ENCODE results near the gene LRRC7. TPM values are rescaled to one million over a fixed set of nuclear protein-coding genes. Genes with fewer than 3 reads are reported as not detected.

Gene LRRC7
- total and polyA plus RNA-seq, 2 experiments from 2014 or later = 0.99 to 1.8 TPM

DNA sequence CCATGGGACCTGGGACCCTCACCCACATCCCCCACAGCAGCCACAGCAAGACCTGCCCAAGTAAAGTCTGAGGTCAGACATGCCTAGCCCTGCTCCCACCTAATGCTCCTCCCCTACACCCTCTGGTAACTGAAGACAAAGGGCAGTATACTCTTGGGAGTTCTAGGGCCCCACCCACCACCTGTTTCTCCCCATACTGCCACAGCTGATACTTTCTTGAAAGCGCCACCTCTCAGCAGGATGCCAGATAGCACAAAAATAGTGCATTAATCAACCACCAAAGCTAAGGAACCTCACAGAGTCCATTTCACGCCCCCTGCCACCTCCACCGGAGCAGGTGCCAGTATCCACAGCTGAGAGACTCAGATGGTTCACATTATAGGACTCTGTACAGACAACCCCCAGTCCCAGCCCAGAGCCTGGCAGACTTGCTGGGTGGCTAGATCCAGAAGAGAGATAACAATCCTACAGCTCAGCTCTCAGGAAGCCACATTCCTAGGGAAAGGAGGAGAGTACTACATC lies 399.6 kb downstream of the LRRC7 start:
- H3K9me3 ChIP-seq (ENCODE audit: low read depth) = no peaks in the 10 kb centered on the region
- H3K9me2 ChIP-seq (replicated peaks; ENCODE audit: insufficient read depth) = no peaks in the 10 kb centered on the region
- no peaks in the 10 kb centered on the region for H4K20me1 ChIP-seq (ENCODE audit: insufficient read depth, poor library complexity, severe bottlenecking)
- TF ChIP-seq EZH2phosphoT487 (IDR thresholded peaks at IDR 0.05; ENCODE audit: low read depth, severe bottlenecking, unreplicated experiment) (no peak), EZH2 (IDR thresholded peaks at IDR 0.05; ENCODE audit: borderline replicate concordance) (no peak)
- TF ChIP-seq, protein P1, sequence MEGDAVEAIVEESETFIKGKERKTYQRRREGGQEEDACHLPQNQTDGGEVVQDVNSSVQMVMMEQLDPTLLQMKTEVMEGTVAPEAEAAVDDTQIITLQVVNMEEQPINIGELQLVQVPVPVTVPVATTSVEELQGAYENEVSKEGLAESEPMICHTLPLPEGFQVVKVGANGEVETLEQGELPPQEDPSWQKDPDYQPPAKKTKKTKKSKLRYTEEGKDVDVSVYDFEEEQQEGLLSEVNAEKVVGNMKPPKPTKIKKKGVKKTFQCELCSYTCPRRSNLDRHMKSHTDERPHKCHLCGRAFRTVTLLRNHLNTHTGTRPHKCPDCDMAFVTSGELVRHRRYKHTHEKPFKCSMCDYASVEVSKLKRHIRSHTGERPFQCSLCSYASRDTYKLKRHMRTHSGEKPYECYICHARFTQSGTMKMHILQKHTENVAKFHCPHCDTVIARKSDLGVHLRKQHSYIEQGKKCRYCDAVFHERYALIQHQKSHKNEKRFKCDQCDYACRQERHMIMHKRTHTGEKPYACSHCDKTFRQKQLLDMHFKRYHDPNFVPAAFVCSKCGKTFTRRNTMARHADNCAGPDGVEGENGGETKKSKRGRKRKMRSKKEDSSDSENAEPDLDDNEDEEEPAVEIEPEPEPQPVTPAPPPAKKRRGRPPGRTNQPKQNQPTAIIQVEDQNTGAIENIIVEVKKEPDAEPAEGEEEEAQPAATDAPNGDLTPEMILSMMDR (IDR thresholded peaks at IDR 0.05; ENCODE audit: poor library complexity) = no peak
- no peak overlapping the region for H3K4me3 ChIP-seq
- no peaks in the 10 kb centered on the region for H3K36me3 ChIP-seq (replicated peaks; ENCODE audit: insufficient read depth, low read depth)
- no peak overlapping the region for H2AFZ ChIP-seq
- H3K27me3 ChIP-seq = no peaks in the 10 kb centered on the region
- H3K4me1 ChIP-seq (ENCODE audit: insufficient read depth) = no peaks in the 10 kb centered on the region
- H3K79me2 ChIP-seq = no peaks in the 10 kb centered on the region
- H3K27ac ChIP-seq = no peak overlapping the region
- DNase-seq (ENCODE audit: low spot score) = no peak
- WGBS (ENCODE audit: low lambda C conversion rate, missing lambda C conversion rate) = 96% methylated on average over 3 of the region's 3 CpGs
- no peak overlapping the region for H3K4me2 ChIP-seq

DNA sequence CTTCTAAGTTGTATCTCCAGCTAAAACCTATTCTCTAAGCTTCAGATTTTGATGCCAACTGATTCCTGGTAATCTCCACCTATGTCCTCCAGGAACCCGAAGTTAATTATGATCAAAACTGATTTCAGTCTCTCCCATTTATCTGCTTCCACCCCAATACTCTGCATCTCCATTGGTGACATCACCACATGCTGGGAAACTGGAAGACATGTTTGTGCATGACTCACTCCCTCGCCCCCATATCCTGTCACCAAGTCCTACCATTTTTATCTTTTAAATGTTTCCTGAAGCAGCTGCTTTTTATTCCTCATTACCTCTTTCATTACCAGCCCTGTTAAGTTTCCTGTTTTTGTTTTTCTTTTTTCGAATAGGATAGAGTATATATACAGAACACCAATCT lies 409.2 kb downstream of the LRRC7 start:
- TF ChIP-seq, protein P1 (IDR thresholded peaks at IDR 0.05; ENCODE audit: poor library complexity) = no peak
- TF ChIP-seq EZH2phosphoT487 (IDR thresholded peaks at IDR 0.05; ENCODE audit: low read depth, severe bottlenecking, unreplicated experiment) (no peak), EZH2 (IDR thresholded peaks at IDR 0.05; ENCODE audit: borderline replicate concordance) (no peak)
- Histone ChIP-seq H3K4me3 (no peak overlapping the region), H3K27ac (no peak overlapping the region), H4K20me1 (ENCODE audit: insufficient read depth, poor library complexity, severe bottlenecking) (no peaks in the 10 kb centered on the region), H3K36me3 (replicated peaks; ENCODE audit: insufficient read depth, low read depth) (no peaks in the 10 kb centered on the region), H3K4me1 (ENCODE audit: insufficient read depth) (no peaks in the 10 kb centered on the region), H3K9me2 (replicated peaks; ENCODE audit: insufficient read depth) (no peaks in the 10 kb centered on the region), H3K4me2 (no peak overlapping the region), H2AFZ (no peak overlapping the region), H3K79me2 (no peaks in the 10 kb centered on the region), H3K27me3 (no peaks in the 10 kb centered on the region), H3K9me3 (ENCODE audit: low read depth) (no peaks in the 10 kb centered on the region)
- 79% methylated on average over 3 of the region's 3 CpGs for WGBS (ENCODE audit: low lambda C conversion rate, missing lambda C conversion rate)
- DNase-seq (ENCODE audit: low spot score) = no peak

DNA sequence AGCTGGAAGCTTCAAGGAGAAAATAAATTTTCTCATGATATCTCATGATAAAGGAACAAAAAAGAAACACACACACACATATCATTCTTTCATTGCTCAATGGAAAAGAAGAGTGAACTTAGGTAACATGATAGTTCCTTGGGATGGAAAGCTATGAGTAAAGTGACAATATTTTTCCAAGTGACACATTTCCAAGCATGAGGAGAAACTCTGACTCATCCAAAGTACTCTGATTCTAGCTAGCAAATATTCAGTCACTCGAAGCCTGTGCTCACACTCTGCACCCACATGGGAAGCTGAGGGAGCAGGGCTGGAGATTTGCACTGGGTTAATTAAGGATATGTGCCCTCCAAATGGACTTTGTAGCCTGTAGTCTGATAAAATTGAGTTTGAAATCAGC lies 415.3 kb downstream of the LRRC7 start:
- Histone ChIP-seq H3K79me2 (no peaks in the 10 kb centered on the region), H3K4me1 (ENCODE audit: insufficient read depth) (no peaks in the 10 kb centered on the region), H3K4me2 (no peak overlapping the region), H3K9me2 (replicated peaks; ENCODE audit: insufficient read depth) (no peaks in the 10 kb centered on the region), H3K9me3 (ENCODE audit: low read depth) (no peaks in the 10 kb centered on the region), H3K4me3 (no peak overlapping the region), H3K36me3 (replicated peaks; ENCODE audit: insufficient read depth, low read depth) (no peaks in the 10 kb centered on the region), H3K27me3 (no peaks in the 10 kb centered on the region), H4K20me1 (ENCODE audit: insufficient read depth, poor library complexity, severe bottlenecking) (no peaks in the 10 kb centered on the region), H3K27ac (no peak overlapping the region), H2AFZ (no peak overlapping the region)
- TF ChIP-seq, protein P1 (IDR thresholded peaks at IDR 0.05; ENCODE audit: poor library complexity) = no peak
- TF ChIP-seq EZH2phosphoT487 (IDR thresholded peaks at IDR 0.05; ENCODE audit: low read depth, severe bottlenecking, unreplicated experiment) = no peak
- TF ChIP-seq EZH2 (IDR thresholded peaks at IDR 0.05; ENCODE audit: borderline replicate concordance) = no peak
- DNase-seq (ENCODE audit: low spot score) = no peak
- 42% methylated on average over 1 of the region's 1 CpG for WGBS (ENCODE audit: low lambda C conversion rate, missing lambda C conversion rate)

DNA sequence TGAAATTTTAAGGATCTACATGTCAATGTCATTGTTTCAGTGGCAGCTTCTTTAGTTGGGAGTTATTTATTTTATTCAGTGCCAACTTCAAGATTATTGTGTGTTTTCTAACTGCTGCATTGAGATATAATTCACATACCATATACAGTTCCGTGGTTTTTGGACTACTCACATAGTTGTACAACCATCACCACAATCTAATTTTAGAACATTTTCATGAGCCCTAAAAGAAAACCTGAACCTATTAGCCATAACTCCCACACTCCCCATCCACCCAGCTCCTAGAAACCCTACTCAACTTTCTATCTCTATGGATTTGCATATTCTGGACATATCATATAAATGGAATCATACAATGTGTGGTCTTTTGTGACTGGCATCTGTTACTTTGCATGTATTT lies 417.7 kb downstream of the LRRC7 start:
- Histone ChIP-seq H3K9me3 (ENCODE audit: low read depth) (no peaks in the 10 kb centered on the region), H3K79me2 (no peaks in the 10 kb centered on the region), H3K36me3 (replicated peaks; ENCODE audit: insufficient read depth, low read depth) (no peaks in the 10 kb centered on the region), H3K27me3 (no peaks in the 10 kb centered on the region), H3K4me2 (no peak overlapping the region), H3K27ac (no peak overlapping the region), H3K4me1 (ENCODE audit: insufficient read depth) (no peaks in the 10 kb centered on the region), H2AFZ (no peak overlapping the region), H3K9me2 (replicated peaks; ENCODE audit: insufficient read depth) (no peaks in the 10 kb centered on the region), H3K4me3 (no peak overlapping the region), H4K20me1 (ENCODE audit: insufficient read depth, poor library complexity, severe bottlenecking) (no peaks in the 10 kb centered on the region)
- 86% methylated on average over 1 of the region's 1 CpG for WGBS (ENCODE audit: low lambda C conversion rate, missing lambda C conversion rate)
- TF ChIP-seq, protein P1 (IDR thresholded peaks at IDR 0.05; ENCODE audit: poor library complexity) = no peak
- TF ChIP-seq EZH2phosphoT487 (IDR thresholded peaks at IDR 0.05; ENCODE audit: low read depth, severe bottlenecking, unreplicated experiment) (no peak), EZH2 (IDR thresholded peaks at IDR 0.05; ENCODE audit: borderline replicate concordance) (no peak)
- no peak for DNase-seq (ENCODE audit: low spot score)
